NCI-H1694 treated with DMSO at 0.1 percent for 48 hours (cell line): ENCODE measurements around the gene ISCU.
A peak's percentile ranks its signal among the peaks of the same experiment; 100 is the strongest.
"Not testable (repeated sequence)": the region's sequence is repeated elsewhere in the genome, so short reads cannot be mapped to it uniquely, and the experiment has no call there.

Source experiments
- DNase-seq: peaks from one replicate; lab custom pipeline; 2025; lab: John Stamatoyannopoulos, UW

Gene ISCU

GRCh38 chr12:108570743-108571608 lies 8.6 kb downstream of the ISCU start:
- peak; percentile 45 for DNase-seq

- DNase-seq = no peak
These were observed 9.3 kb downstream of the ISCU start for GRCh38 chr12:108571609-108572165.

DNA sequence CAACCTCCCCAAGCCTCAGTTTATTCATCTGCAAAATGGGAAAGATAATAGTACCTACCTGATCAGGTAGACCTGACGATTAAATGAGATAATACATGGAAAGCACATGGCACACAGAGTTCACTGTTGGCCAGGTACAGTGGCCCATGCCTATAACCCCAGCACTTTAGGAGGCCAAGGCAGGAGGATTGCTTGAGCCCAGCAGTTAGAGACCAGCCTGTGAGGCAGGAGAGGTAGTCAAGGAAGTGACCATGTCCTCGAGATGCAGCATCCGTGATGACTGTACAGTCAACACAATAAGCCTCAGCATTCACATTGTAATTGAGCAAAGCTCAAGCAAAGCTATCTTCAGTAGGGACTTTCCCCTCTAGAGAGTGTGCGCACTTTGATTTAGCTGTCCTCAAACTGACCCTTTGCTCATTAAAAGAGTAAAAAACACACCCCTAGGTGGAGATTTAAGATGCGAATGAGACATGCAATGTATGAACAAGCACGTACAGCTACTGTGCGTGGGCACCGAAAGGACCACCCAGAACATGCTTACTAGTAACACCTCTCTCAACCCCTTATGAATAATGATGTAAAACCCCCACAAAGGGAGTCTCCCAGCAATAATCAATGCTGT lies 9.9 kb downstream of the ISCU start:
- no peak for DNase-seq

- DNase-seq = no peak
These were observed 10.9 kb downstream of the ISCU start for GRCh38 chr12:108573317-108573716.

GRCh38 chr12:108574276-108574675 lies 11.9 kb downstream of the ISCU start:
- not testable (repeated sequence) for DNase-seq

DNA sequence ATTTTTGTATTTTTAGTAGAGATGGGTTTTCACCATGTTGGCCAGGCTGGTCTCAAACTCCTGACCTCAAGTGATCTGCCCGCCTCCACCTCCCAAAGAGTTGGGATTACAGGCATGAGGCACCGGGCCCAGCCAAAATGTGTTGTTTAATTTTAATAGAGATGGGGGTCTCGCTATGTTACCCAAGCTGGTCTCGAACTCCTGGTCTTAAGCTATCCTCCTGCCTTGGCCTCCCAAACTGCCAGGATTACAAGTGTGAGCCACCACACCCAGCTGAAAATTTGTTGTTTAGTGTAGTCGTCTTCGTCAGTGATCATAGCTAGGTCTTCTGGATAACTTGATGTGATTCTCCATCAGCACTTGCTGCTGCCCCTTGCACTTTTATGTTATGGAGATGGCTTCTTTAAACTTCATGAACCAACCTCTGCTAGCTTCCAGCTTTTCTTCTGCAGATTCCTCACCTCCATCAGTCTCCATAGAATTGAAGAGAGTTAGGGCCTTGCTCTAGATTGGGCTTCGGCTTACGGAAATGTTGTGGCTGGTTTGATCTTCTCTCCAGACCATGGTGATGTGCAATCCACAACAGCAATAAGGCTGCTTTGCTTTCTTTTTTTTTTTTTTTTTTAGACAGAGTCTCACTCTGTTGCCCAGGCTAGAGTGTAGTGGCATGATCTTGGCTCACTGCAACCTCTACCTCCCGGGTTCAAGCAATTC lies 13.0 kb downstream of the ISCU start:
- DNase-seq = no peak

- no peak for DNase-seq
These were observed 14.4 kb downstream of the ISCU start for GRCh38 chr12:108576660-108577234.

DNA sequence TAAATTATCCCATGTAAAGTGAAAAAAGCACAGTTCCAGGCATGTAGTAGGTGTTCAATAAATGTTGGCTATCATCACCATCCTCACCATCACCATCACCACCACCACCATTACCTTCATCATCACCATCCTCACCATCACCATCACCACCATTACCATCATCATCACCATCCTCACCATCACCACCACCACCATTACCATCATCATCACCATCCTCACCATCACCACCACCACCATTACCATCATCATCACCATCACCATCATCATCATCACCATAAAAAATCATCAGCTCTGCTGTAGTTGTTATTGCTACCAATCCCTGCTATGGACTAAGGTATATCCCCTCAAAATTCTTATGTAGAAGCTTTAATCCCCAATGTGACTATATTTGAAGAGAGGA lies 15.1 kb downstream of the ISCU start:
- DNase-seq = no peak

GRCh38 chr12:108578264-108578663 lies 15.9 kb downstream of the ISCU start:
- DNase-seq = no peak

GRCh38 chr12:108578813-108579212 lies 16.4 kb downstream of the ISCU start:
- DNase-seq = no peak

DNA sequence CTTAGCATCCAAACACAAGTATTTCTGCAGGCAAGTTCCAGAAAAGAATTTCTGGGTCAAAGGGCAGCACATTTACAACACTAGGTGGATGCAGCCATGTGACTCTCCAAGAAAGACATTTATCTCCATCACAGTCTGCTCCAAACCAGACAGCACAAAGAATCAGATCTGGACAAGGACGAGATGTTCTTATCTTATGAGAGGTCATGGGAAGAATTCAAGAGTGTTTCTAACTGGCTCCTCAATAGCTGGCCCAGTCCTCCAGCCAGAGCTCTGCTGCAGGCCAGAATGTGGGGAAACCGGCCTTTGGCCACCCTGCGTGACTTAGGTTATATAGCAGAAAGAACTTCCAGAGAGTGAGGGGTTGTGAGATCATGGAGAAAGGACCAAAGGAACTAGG lies 18.1 kb downstream of the ISCU start:
- no peak for DNase-seq

GRCh38 chr12:108581311-108582227 lies 19.2 kb downstream of the ISCU start:
- no peak for DNase-seq

GRCh38 chr12:108582509-108582908 lies 20.1 kb downstream of the ISCU start:
- DNase-seq = no peak

GRCh38 chr12:108582978-108583770 lies 20.8 kb downstream of the ISCU start:
- DNase-seq = no peak

GRCh38 chr12:108583991-108584390 lies 21.6 kb downstream of the ISCU start:
- peak; percentile 45 for DNase-seq

DNA sequence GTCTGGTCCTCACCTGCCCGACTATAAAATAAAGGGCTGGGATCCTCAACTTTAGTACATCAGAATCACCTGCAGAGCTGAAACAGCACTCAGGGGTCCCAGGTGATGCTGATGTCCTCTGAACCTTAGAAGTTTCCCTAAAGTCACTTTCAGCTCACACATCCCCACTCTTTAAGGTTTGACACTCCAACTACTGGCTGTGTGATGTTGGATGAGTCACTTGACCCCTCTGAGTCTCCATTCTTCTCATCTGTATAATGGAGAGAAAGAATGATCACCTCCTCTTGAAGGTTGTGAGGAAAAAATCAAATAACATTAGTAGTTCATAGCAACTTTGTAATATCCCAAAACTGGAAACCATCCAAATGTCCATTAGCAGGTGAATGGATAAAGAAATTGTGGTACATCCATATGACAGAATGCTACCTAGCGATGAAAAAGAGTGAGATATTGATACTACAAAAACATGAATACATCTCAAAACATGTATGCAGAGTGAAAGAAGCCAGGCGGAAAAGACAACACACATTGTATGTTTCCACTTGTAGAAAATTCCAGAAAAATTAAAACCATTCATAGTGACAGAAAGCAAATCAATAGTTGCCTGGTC lies 22.2 kb downstream of the ISCU start:
- DNase-seq = no peak

- peak; percentile 6 for DNase-seq
These were observed 23.5 kb downstream of the ISCU start for GRCh38 chr12:108585864-108586263.

DNA sequence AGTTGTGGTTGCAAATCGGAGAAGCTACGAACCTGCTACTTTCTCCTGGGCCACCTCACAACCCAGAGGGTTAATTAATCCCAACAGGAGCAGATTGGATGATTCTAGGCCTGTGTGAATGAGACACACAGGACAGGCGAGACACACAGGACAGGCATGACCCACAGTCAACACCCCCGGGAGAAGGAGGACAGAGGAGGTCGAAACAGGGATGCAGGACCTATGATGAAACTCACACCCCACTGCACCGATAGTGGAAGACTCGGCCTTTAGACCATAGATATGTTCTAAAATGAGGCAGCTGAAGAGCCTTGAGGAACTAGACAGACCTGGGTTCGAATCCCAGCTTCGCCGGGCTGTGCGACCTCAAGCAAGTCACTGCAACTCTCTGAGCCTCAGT lies 23.9 kb downstream of the ISCU start:
- DNase-seq = no peak

GRCh38 chr12:108587826-108588225 lies 25.4 kb downstream of the ISCU start:
- peak; percentile 36 for DNase-seq
